HG02852 (cell line): ENCODE results near the gene SLC9A4.

Source experiments
- ATAC-seq: cut with Tn5 transposase; IDR thresholded peaks from one replicate; pipeline ENCODE4 v1.9.1; 2021; ENCODE audit warnings: mild to moderate bottlenecking, moderate library complexity; ENCODE audit not compliant: unreplicated experiment

The SLC9A4 gene

DNA sequence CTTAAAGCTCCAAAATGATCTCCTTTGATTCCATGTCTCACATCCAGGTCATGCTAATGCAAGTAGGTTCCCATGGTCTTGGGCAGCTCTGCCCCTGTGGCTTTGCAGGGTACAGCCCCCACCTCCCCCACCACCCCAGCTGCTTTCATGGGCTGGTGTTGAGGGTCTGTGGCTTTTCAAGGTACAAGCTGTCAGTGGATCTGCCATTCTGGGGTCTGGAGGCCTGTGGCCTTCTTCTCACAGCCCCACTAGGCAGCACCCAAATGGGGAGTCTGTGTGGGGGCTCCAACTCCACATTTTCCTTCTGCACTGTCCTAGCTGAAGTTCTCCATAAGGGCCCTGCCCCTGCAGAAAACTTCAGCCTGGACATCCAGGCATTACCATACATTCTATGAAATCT, 19.0 kb downstream of the SLC9A4 start:
- ATAC-seq, result no peak

DNA sequence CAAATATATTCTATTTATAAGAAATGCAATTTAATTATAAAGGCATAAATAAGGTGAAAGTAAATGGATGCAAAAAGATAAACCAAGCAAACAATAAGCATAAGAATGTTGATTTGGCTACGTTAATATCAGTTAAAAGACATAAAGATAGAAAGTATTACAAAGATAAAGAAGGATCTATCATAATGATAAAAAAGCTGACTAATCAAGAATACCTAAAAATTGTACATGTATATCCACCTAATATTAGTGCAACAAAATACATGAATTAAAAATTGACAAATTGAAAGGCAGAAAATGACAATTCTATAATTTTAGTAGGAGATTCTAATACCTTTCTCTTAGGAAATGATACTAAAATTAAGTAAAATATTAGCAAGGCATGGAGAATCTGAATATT, 21.5 kb downstream of the SLC9A4 start:
- no peak for ATAC-seq

- ATAC-seq, result peak; percentile 55
Measured at GRCh38 chr2:102498414-102498813, 25.4 kb downstream of the SLC9A4 start.

DNA sequence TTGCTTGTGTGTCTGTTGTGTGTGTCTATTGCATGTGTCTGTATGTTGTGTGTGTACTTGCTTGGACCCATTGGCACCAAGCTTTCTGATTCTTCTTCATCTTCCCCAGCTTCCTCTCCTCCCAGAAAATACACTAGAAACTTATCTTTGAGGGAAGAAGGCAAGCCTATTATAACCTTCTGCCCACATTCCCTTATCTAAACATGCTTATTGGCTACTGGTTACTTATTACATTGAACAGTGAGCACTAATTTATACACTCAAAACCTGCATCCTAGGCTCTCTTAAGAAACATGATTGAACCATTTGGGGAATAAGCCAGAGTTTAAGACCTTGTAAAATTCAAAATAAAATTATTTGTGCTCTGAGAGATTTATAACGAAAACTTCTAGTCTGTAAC, 26.5 kb downstream of the SLC9A4 start:
- ATAC-seq, result no peak

GRCh38 chr2:102502576-102502975, 29.6 kb downstream of the SLC9A4 start:
- ATAC-seq, result no peak

DNA sequence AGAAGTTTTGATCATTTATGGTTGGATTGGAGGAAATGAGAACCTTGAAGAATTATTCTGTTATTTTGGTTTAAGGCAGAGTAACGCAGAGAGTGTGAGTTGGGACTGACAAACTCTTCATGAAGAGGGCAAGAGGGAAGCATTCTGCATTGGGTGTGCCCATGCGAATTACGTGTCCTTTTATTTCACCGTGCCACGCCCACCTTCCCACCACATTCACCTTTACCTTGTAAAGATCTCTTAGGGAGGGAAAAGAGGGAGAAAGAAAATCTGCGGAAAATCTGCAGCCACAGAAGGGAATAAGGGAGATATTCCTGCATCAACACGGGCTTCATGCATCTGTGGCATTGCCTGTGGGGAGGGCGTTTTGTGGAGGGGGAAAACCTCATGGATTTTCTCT, 31.8 kb downstream of the SLC9A4 start:
- ATAC-seq, result no peak

DNA sequence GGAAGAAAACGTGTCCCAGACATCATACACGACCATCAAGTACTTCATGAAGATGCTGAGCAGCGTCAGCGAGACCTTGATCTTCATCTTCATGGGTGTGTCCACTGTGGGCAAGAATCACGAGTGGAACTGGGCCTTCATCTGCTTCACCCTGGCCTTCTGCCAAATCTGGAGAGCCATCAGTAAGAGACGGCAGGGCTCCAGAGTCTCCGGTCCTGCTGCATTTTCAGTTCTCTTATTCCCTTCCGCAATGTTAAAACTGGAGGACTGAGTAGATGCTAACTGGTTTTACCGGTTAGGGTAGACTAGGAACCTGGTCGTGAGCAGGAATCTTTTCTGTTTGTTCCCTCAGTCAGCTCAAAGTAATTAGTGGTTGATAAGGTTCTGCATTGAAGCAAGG, 32.3 kb downstream of the SLC9A4 start:
- no peak for ATAC-seq

- ATAC-seq, result no peak
Measured at GRCh38 chr2:102506743-102507142, 33.7 kb downstream of the SLC9A4 start.

GRCh38 chr2:102508863-102509262, 35.8 kb downstream of the SLC9A4 start:
- no peak for ATAC-seq

DNA sequence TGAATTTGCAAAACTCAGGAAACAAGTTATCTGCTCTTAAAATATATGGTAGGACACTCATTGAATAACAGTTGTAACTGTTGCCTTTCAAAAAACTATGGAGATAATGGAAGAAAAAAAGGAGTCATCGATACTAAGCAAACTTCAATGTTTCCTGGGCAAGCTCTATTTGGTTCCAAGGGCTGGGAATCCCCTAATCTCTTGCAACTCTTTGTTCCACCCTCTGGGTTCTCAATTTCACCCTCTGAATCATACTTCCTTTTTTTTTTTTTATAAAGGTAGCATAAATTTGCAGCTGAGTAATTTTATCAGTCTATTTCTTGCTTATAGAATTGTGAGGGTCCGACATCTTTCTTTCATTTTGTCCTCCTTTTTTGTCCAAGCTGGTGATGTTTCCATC, 36.7 kb downstream of the SLC9A4 start:
- ATAC-seq, result no peak

DNA sequence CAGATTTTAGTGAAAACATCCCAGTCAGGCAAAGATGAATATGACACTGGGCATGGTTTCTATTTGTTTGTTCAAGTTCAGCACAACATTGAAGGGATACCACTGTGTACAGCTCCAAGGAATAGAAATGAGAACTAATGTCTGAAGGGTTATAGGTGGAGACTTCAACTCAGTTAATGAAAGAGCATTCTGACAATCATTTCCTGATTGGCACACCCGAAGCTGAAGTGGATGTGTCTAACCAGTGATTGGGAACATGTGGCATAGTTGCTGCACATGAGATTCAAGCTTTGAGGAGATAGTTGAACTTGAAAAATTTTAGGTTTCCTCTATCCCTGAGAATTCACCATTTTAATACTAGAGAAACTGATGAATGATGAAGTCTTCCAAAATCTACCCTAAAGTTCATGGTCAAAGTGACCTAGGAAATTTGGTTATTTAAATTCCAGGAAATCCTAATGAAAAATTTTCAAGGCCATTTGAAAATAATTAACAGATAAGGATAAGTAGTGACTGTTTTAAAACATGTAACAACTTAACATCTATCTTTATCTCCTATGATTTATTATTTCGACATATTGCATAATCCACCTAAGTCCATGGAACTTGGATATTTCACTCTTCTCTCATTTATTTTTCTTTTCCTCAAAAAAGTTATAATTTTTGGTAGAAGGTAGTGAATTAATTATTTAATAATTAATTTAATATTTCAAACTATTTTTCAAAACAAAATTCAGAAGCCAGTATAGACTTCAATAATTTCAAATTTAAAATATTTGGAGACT, 38.0 kb downstream of the SLC9A4 start:
- ATAC-seq, result no peak

GRCh38 chr2:102512161-102512560, 39.1 kb downstream of the SLC9A4 start:
- ATAC-seq, result no peak

DNA sequence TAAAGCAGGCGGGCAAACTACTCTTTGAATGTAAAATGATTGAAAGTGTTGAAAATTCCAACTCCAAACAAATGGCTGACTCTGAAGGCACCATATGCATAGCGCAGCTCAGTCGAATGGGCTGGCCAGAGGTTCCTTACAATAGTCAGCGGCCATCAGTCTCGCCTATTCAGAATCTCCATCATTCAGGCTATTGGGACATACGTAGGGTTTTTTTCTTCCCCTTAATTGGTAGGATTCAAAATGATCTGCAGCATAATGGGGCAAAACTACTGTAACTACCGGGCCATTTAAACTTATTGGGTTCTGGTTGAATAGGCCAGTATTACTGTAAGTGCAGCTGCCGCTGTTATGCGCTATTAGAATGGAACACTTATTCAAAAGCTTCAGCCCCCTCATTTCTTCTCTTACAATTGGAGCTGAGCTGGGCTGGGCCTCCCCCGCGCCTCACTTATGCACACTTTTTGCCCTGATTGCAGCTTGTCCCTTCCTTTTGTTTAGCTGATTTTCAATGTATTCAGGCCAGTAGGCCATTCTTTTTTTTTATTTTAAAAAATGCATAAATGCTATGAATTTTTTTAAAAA, 40.4 kb downstream of the SLC9A4 start:
- no peak for ATAC-seq

DNA sequence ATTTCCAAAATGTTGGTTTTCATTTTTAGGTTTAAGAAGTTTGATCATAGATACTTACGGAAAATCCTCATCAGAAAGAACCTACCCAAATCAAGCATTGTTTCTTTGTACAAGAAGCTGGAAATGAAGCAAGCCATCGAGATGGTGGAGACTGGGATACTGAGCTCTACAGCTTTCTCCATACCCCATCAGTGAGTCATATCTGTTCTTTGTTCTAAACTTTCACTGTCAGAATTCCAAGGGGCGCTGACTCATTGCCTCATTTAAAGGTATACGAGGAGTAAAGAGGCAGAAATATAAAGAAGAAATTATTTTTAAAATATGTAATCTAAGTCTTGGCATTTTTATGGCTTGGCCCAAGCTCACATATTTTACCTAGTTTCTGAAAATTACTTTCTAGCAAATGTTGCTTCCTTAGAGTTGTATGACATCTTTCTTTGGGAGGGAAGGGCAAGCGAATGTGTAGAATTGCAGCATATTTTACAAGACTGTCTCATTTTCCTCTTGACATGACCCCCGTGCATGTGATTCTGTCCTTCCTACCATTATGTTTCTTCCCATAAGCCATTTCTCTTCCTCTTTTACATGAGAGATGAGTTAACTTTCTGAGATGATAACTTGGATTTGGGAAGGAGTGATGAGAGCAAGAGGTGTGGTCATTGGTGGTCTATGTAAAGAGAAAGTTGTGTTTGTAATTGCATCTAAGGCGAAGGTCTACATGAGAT, 41.2 kb downstream of the SLC9A4 start:
- ATAC-seq, result no peak

GRCh38 chr2:102515851-102516250, 42.8 kb downstream of the SLC9A4 start:
- ATAC-seq, result no peak

- no peak for ATAC-seq
Measured at GRCh38 chr2:102518170-102518569, 45.1 kb downstream of the SLC9A4 start.

DNA sequence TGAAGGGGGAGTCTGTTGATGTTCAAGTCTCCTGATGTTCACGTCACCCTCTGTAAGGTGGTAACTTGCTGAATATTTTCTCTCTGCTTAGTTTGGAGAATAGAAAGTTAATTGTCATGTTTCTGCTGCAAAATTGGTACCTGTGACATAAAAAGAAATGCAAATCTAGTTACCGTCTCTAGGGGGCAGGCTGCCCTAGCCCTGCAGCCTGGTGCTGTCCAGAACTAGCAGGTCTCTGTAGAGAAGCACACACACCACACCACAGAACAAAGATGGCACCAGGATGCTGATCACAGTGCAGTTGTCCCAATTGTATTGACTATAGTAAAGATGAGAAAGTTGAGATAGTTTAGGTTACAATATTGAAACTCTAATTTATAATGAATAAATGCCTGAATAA, 47.0 kb downstream of the SLC9A4 start:
- ATAC-seq, result peak; percentile 56

DNA sequence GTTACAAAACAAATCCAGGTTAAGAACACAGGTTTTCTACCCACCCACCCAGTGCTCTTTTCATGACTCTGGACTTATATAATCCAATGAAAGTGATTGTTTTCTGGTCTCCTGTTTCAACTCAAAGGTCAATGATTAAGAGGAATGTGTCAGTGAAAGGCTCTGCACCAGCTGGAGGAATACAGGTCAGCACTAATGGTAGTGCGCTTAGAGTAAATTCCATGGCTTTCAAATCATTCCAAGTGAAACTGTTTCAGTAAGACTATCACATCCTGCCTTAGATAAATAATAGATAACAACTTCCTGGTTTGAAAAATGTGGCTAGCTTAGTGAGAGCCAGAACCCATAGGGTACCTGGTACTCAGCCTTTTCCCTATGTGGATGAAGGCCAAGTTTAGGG, 47.8 kb downstream of the SLC9A4 start:
- no peak for ATAC-seq

DNA sequence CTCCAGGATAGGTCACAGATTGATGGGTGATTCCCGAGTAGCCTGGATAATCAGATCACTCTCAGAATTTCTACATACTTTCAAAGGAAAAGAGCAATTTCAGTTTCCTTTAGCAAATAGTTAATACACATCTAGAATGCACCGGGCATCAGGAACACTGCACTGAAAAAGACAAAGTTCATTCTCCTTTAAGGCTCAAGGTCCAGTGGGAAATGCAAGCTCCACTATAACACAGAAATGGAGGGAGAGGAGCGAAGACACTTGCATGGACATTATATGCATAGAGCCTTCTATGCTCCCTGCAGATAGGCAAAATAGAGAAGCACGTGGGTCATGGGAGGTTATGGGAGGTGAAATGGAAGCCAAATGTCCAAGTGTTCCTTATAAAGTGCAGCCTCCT, 49.1 kb downstream of the SLC9A4 start:
- no peak for ATAC-seq

GRCh38 chr2:102522890-102523289, 49.9 kb downstream of the SLC9A4 start:
- no peak for ATAC-seq

GRCh38 chr2:102523651-102524050, 50.6 kb downstream of the SLC9A4 start:
- no peak for ATAC-seq

- ATAC-seq, result no peak
Measured at GRCh38 chr2:102527086-102527485, 54.1 kb downstream of the SLC9A4 start.
